NCI-H1930 (cell line): ENCODE data around the gene TOR2A.
A peak's percentile ranks its signal among the peaks of the same experiment; 100 is the strongest.

Experiments used
- DNase-seq, 2 experiments: peaks; one replicate each; lab custom pipeline; 2025; lab: John Stamatoyannopoulos, UW

The TOR2A gene

DNA sequence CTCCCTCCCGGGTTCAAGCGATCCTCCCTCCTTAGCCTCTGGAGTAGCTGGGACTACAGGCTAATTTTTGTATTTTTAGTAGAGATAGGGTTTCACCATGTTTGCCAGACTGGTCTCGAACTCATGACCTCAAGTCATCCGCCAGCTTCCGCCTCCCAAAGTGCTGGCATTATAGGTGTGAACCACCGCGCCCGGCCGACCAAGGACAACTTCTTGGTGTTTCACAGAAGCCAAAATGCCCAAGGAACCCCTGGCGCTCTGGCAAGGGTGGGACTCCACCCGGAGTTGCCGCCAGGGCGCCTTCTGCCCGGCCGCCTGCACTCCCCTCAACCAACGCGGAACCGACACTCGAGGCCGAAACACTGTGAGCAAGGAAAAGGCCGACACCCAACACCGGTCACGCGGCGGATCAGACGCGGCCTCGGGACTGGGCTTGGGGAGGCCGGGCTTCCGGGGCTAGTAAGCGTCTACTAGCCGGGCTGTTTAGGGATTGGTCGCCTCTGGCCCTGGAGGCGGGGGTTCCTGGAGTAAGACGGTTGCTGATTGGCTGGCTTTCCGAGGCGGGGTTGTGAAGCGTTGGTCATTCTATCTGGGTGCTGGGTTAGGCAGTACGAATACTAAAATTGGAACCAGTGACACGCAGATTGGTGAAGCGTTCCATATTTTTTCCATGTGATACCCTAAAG, 36.0 kb downstream of the TOR2A start:
- DNase-seq: peak; percentile 90

DNA sequence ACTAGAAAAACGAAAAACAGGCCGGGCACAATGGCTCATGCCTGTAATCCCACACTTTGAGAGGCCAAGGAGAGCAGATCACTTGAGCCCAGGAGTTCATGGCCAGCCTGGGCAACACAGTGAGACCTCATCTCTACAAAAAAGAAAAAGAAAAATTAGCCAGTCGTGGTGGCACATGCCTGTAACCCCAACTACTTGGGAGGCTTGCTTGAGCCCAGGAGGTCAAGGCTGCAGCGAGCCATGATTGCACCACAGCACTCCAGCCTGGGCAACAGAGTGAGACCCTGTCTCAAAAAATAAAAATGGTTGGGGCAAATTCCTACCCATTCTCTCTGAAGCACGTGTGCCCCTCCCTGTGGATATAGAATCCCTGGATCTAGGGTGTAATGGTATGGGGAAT, 36.7 kb downstream of the TOR2A start:
- DNase-seq: no peak

DNA sequence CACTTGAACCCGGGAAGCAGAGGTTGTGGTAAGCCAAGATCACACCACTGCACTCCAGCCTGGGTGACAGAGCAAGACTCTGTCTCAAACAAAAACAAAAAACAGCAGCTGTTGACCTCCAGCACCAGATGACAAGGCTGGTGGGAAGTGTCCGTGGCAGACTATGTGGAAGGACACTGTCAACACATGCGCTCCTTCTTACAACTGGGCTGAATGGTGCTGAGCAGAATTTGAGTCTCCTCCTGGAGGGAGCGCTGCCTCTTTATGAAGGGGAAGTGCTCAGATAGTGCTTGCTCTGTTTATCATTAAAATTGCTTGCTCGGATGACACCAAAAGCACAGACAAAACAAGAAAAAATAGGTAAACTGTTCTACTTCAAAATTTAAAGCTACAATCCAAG, 37.5 kb downstream of the TOR2A start:
- no peak for DNase-seq

DNA sequence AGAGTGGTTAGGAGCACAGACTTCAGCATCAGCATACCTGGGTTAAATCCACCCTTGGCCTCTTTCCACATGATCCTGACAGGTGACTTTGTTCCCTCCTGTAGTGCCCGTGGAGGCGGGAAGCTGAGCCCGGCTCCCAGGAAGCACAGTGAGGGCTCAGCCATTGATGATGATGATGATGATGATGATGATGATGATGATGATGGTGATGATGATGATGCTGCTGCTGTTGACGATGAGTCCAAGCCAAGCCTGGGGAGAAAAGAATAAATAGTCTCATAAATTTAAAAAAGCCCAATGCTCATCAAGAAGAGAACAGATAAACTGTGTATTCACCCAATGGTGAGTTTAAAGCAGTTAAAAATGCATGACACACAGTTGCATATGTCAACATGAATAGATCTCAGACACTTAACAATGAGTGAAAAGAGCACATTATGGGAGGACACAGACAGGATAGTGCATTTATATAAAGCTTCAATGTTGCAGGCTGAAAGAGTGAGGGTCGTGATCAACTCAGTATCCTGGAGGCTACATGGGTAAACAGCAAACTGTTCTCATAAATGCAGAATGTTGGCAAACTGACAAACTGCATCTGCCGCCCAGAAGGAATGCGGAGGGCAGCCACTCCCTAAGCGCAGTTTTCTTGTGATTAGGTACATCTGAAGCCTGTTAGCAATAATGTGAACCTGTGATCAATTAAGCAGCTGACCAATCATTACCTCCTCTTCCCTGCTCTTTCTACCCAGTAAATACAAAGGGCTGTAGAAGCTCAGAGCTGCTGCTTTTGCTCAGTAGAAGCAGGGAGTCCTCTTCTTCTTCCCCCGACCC, 40.0 kb downstream of the TOR2A start:
- DNase-seq: no peak

DNA sequence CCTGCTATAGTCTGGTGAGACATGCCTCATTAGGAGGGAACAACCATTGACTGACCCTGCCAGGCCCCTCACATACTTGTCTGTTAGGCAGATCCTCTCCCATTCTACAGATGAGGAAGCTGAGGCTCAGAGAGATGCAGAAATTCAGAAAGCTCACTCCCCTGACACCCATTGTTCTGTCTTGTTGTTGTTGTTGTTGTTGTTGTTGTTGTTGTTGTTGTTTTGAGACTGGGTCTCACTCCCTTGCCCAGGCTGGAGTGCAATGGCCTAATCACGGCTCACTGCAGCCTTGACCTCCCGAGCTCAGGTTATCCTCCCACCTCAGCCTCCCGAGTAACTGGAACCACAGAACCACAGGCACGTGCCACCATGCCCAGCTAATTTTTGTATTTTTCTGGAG, 41.4 kb downstream of the TOR2A start:
- DNase-seq: no peak

DNA sequence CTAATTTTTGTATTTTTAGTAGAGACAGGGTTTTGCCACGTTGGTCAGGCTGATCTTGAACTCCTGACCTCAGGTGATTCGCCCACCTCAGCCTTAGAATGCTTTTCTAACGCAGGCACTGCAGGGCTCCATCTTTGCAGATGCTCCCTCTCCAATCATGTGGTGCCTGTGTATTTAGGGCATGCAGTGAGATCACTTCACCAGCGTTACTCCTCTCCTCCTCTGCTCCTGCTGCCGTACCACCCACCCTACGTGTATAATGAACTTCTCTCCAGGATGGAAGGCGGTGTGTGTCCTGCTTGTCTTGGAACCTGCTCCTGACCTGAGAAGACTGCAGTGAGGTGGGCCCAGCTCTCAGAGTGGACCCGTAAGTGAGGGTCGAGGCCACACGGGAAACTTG, 42.0 kb downstream of the TOR2A start:
- no peak for DNase-seq

DNA sequence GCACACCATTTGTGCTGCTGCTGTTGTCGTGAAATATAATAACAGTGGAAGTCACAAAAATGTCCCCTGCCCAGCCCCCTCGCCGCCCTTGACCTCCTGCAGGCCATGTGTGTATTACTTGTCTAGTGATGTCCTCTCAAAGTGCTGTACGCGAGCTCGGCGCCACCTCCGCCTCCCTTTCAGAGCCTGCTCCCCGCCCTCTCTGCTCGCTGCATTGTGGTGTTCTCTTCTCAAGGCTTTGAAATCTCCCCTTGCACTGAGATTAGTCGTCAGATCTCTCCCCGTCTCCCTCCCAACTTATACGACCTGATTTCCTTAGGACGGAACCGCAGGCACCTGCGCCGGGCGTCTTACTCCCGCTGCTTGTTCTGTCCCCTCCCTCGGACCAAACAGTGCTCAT, 43.0 kb downstream of the TOR2A start:
- DNase-seq: no peak

DNA sequence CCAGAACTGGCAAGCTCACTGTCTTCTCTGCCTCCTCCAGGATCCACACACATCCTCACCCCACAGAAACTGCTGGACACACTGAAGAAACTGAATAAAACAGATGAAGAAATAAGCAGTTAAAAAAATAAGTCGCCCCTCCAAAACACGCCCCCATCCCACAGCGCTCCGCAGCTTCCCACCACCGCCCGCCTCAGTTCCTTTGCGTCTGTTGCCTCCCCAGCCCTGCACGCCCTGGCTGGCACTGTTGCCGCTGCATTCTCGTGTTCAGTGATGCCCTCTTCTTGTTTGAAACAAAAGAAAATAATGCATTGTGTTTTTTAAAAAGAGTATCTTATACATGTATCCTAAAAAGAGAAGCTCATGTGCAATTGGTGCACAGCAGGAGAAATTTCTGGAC, 44.4 kb downstream of the TOR2A start:
- no peak for DNase-seq

DNA sequence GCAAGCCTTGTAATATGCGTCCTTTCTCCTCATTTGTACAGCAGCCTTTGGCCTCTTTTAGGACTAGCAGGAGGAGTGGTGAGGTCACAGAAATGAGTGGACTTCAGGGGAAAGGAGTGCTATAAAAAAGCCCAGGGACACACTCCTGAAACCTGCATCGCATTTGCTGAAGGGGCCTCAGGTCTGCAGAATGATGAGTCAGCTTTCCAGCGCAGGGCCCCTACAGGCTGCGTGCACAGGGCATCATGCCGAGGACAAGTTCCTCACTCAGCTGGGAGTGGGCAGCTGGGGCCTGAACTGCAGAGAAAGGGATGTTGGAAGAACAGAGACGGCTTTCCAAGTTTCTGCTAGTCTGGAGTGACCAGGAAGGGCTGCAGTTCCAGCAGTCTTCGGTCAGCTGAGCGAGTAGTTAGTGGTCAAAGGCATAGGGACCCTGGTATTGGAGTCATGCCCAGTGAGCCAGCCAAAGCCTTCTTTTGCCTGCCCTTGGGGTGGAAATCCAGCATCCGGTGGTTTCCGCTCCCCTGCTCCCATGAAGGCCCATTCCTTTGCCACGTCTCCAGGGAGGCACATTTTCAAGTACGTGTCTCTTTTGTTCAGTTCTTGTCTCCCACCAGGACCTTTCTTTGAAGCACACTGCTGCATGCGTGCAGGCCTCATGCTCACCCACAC, 45.6 kb downstream of the TOR2A start:
- no peak for DNase-seq

DNA sequence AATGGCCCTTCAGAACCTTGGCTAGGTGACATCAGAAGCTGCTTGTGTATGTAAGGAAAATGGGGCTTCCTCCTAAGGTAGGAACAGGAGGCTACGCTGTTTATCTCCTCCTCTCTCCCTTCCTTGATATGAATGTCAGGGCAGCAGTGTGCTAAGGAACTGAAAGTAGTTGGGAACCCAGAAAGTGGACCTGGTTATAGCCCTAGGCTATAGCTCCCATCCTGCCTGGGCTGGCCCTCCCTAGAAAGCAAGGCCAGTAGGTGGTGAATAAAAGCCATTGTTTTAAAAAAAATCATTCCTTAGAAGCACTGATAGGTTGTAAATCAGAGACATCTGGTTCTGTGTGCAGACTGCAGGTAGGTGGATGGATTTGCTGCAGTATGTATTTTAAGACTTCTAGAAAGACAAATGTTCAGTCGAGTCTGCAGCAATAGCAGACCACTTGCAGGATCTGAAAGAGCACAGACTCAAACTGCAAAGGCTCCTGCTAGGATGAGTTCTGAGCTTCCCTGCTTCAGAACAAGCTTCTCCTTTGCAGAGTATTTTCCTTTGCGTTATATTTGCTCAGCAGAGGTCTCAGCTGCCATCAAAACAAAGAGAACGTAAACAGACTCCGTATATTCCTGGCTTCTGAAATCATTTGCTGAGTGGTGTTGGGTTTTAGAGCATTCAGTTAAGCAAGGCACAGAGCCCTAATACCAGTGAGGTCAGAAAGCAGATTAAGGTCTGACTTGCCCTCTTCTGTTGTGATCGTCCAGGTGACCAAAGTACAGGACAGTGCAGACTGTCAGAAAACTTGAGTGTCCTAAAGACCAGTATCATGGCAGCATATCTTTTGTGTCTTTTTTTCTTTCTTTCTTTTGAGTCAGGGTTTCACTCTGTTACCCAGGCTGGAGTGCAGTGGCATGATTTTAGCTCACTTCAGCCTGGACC, 48.4 kb downstream of the TOR2A start:
- DNase-seq: no peak

DNA sequence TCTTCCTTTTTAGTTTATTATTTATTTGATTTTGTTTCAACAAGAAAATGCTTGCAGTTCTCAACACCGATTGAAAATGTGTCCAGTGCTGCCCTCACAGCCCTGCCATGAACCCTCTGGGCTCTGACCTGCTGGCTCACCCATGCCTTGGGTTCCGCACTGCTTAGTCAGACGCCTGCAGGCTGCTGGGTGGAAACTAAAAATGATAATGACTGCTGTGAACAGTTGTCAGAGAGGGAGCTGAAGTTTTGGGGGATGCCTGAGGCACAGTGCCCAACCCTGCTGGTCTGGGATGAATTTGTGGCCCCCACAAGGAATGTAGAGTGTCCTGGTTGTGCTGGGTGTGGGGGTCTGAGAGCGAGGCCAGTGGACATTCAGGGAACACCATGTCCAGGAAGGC, 50.5 kb downstream of the TOR2A start:
- no peak for DNase-seq

DNA sequence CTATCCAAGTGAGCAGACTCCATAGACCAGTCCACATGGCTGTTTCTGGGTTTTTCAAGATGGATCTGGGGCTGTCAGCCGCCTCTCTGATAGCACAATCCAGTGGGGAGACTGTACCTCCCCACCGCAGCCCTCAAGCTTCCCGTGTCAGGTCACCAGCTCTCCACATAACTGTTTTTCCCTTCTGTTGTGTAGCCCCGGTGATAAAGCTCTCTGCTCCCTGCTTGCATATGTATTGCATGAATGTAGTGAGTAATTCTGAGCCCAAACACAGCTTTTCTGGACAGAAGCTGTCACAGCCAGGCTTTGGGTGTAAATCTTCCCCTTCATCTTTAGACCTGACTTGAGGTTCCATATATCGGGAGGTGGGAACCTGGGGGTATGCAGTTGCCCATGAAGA, 51.4 kb downstream of the TOR2A start:
- DNase-seq: no peak

DNA sequence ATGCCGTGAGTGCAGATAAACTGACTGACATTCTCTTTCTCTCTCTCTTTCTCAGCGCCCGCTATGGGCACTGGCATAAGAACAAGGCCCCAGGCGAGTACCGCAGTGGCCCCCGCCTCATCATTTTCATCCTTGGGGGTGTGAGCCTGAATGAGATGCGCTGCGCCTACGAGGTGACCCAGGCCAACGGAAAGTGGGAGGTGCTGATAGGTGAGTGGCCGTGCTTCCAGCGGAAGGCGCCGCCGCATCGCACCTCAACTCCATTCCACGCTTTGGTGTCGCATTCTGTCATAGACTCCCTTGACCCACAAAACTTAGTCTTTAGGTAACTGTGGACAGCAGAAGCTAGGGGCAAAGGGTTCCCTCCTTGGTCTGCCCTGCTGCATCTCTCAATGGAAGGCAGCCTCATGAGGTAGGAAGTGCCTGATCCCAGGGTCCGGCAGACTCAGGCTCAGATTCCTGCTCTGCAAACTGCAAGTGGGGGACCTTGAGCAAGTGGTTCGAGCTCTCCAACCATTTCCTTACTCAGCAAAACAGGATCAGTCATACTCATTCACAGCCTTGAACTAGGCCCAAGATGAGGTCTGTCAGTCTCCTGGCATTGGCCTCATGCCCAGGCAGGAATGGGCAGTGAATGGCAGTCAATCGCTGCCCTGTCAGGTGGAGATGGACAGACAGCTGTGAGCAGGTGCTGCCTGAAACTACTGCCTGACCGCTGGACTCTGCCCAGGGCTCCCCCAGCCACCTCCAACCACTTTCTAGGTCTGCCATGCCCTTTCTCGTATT, 52.5 kb downstream of the TOR2A start:
- no peak for DNase-seq
